Transverse colon (tissue), 4 donors: ENCODE results near the gene MYNN.

Experiments used
- POLR2A ChIP-seq: fragments of 450-650 bp; IDR thresholded peaks from one replicate; pipeline ENCODE4 v1.6.1; 2016; ENCODE audit warnings: antibody characterized with exemption, mild to moderate bottlenecking, moderate library complexity
- POLR2AphosphoS5 ChIP-seq, 3 donors: sonication (generic); formaldehyde crosslinking; IDR thresholded peaks; one replicate each; pipeline ENCODE4 v1.6.1; 2016; ENCODE audit warnings: antibody characterized with exemption in 3 of 3
- TF ChIP-seq, protein P1 (sequence below), 5 experiments: fragments of 200-600 bp in 3 of 5; fragments of 450-650 bp in 2 of 5; sonication (generic) in 3 of 5; IDR thresholded peaks; 1 replicate in 2 of 5; 2 replicates in 3 of 5; pipeline ENCODE4 v1.5.1; 2016 to 2017; ENCODE audit warnings: antibody characterized with exemption in 5 of 5, inconsistent platforms in 3 of 5, mild to moderate bottlenecking in 2 of 5, moderate library complexity in 1 of 5

DNA sequence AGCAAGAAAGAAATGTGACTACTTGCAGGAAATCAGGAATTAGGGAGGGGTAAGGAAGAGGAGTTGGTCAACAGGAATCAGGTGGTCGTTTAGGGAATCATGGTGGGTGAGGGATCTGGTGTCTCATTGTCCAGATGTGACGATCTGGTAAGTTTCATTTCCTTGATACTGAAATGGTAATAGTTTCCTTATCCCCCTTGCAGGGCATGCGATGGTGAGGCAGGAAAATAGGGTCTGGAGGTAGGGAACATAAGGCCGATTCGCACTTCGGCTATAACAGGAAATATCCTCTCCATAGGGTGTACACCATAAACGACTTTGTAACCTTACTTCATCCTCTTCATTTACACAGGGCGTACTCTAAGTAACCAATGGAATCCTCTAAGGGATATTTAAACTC is 40.1 kb downstream of the MYNN start:
- TF ChIP-seq, protein P1, sequence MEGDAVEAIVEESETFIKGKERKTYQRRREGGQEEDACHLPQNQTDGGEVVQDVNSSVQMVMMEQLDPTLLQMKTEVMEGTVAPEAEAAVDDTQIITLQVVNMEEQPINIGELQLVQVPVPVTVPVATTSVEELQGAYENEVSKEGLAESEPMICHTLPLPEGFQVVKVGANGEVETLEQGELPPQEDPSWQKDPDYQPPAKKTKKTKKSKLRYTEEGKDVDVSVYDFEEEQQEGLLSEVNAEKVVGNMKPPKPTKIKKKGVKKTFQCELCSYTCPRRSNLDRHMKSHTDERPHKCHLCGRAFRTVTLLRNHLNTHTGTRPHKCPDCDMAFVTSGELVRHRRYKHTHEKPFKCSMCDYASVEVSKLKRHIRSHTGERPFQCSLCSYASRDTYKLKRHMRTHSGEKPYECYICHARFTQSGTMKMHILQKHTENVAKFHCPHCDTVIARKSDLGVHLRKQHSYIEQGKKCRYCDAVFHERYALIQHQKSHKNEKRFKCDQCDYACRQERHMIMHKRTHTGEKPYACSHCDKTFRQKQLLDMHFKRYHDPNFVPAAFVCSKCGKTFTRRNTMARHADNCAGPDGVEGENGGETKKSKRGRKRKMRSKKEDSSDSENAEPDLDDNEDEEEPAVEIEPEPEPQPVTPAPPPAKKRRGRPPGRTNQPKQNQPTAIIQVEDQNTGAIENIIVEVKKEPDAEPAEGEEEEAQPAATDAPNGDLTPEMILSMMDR (IDR thresholded peaks at IDR 0.05) = no peak
- TF ChIP-seq POLR2A (no peak), POLR2AphosphoS5 (IDR thresholded peaks at IDR 0.05) (no peak)
